Measurements from ENCODE around the gene MKS1.

The MKS1 gene

DNA sequence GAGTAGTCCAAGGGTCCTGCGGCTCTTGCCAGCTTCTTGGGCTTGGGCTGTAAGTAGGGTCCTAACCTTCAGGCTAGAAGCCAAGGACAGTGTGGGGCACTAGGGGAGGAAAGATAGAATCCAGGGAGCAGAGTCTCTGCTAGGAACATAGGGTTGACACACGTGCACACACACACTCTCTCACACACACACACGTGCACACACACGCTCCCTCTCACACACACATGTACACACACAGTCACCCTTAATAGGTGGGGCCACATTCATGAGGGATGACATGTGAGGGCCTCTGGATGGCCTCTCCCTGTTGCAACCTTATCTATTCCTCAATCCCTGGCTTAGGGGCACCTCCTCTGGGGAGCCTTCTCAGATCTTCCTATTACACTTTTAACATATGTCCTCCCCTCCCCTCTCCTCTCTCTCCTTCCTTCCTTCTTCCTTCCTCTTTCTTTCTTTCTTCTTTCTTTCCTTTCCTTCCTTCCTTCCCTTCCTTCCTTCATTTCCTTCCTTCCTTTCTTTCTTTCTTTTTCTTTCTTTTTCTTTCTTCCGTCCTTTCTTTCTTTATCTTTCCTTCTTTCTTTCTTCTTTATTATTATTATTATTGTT, 23.4 kb downstream of the MKS1 start:
- no peak overlapping the region for H3K27ac ChIP-seq (ENCODE audit: low read length)
- H3K4me3 ChIP-seq (ENCODE audit: low read length), result no peak overlapping the region
- H3K9me3 ChIP-seq (ENCODE audit: insufficient read depth, low read depth, low read length), result no peaks in the 10 kb centered on the region
- no peak overlapping the region for H3K9ac ChIP-seq (ENCODE audit: low read depth, low read length)
- H3K27me3 ChIP-seq (ENCODE audit: insufficient read depth, low read length), result peaks cover 13% of the 10 kb centered on the region
- no peaks in the 10 kb centered on the region for H3K4me1 ChIP-seq (ENCODE audit: insufficient read depth, low read length)
- no peaks in the 10 kb centered on the region for H3K36me3 ChIP-seq (ENCODE audit: insufficient read depth, low read depth, low read length)

DNA sequence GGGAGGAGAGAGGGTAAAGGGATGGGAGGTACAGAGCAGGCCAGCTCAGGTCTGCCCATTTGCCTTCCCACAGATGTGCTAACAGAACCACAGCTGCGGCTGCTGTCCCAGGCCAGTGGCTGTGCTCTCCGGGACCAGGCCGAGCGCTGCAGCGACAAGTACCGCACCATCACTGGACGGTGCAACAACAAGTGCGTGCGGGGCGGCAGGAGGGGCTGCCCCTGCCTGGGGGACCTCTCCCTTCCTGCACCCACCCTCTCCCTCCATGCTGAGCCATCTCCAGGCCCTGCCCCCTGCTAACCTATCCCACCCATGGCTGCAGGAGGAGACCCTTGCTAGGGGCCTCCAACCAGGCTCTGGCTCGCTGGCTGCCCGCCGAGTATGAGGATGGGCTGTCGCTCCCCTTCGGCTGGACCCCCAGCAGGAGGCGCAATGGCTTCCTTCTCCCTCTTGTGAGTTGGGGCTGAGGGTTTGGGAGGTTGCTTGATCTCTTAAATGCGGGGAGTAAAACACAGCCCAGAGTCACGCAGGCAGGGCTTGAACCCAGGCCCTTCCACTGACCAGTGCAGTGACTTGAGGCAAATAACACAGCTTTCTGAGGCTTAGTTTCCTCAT, 25.3 kb downstream of the MKS1 start:
- Histone ChIP-seq H3K4me3 (ENCODE audit: low read length) (no peak overlapping the region), H3K27me3 (ENCODE audit: insufficient read depth, low read length) (peaks cover 5% of the 10 kb centered on the region; the same call in 1 of the 2 replicates), H3K4me1 (ENCODE audit: insufficient read depth, low read length) (no peaks in the 10 kb centered on the region), H3K9ac (ENCODE audit: low read depth, low read length) (no peak overlapping the region), H3K9me3 (ENCODE audit: insufficient read depth, low read depth, low read length) (no peaks in the 10 kb centered on the region), H3K36me3 (ENCODE audit: insufficient read depth, low read depth, low read length) (no peaks in the 10 kb centered on the region), H3K27ac (ENCODE audit: low read length) (no peak overlapping the region)

DNA sequence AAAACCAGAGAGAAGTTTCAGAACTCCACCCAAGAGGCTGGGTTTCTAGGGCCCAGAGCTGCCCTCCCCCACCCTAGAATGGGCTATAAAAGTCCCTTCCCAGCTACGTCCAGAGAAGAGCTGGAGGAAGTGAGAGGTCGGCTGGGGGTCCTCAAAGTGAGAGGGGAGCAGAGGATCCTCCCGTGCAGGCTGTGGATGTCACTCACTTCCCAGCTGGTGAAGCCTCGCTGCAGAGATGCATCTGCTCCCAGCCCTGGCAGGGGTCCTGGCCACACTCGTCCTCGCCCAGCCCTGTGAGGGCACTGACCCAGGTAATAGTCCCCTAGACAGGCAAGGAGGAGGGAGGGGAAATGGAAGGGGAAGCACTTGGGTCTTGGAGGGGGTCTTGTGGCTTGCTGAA, 26.4 kb downstream of the MKS1 start, which contains the start of gene EPX:
Gene EPX (plus strand): TSS at position 115 of the 400 bp plus-strand sequence. CDS start 121 bp downstream, at position 236.
- Histone ChIP-seq H3K27ac (ENCODE audit: low read length) (no peak within 1 kb of the TSS), H3K36me3 (ENCODE audit: insufficient read depth, low read depth, low read length) (no peaks in the 10 kb centered on the region), H3K9ac (ENCODE audit: low read depth, low read length) (no peak within 1 kb of the TSS), H3K4me3 (ENCODE audit: low read length) (no peak within 1 kb of the TSS), H3K27me3 (ENCODE audit: insufficient read depth, low read length) (no peaks in the 10 kb centered on the region; the same call in 1 of the 2 replicates), H3K4me1 (ENCODE audit: insufficient read depth, low read length) (no peaks in the 10 kb centered on the region), H3K9me3 (ENCODE audit: insufficient read depth, low read depth, low read length) (no peaks in the 10 kb centered on the region)

DNA sequence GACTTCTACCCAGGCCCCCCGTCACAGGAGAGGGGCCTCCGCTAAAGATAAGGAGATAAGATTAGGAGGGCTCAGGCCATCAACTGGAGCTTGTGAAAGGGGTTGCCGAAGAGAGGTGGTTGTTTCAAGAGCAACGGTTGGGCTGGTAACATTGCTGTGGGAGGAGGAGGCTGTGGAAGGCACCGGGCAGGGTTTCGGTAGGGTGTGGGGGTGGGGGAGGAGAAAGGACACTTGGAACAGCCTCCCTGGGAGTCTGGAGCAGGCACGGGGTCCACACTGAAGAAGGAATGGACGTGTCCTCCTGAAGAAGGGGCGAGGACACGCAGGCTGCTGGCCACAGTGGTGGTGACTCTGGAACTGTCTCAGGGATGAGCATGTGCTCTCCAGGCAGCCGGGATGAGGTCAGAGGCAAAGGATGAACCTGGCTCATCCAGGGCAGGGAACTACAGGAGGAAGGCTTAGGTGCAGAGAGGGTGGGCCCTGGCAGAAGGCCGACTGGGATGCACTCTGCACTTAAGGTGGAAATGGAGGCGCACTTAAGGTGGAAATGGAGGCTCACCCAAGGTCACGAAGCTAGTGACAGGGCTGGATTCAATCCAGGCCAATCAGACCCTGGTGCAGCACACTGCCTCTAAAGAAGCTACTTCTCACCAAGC, 27.7 kb downstream of the MKS1 start:
- Histone ChIP-seq H3K9me3 (ENCODE audit: insufficient read depth, low read depth, low read length) (no peaks in the 10 kb centered on the region), H3K36me3 (ENCODE audit: insufficient read depth, low read depth, low read length) (no peaks in the 10 kb centered on the region), H3K27ac (ENCODE audit: low read length) (no peak overlapping the region), H3K9ac (ENCODE audit: low read depth, low read length) (no peak overlapping the region), H3K4me3 (ENCODE audit: low read length) (no peak overlapping the region), H3K27me3 (ENCODE audit: insufficient read depth, low read length) (no peaks in the 10 kb centered on the region; the same call in 1 of the 2 replicates), H3K4me1 (ENCODE audit: insufficient read depth, low read length) (no peaks in the 10 kb centered on the region)

DNA sequence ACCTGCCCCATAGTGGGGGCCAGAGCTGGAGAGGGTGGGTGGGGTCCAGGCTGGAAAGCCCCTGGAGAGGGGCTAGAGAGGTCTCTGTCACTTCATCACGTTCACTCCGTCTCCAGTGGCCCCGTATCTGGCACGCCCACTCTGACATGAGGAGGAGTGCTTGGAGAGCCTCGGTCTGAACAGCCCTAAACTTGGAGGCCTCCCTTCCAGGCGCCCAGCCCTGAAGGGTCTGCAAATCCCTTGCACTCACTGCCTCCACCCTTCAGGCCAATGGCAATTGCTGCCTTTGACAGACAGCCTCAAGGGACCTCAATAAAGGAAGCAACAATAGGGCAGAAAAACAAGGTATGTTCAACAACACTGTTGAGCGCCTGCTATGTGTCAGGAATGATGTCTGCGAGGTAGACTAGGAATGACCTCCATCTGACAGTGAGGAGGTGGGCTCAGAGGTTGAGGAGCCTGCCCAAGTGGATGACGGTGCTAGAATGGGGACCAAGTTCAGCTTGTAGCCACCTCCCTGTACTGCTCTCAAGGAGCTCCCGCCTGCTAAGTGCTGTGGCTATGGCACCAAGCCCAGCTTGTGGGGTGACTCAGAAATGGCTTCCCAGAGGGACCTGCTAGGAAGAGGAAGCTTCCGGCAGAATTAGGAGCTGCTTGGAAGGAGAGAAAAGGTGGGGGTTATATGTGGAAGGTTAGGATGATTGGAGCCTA, 29.5 kb downstream of the MKS1 start:
- H3K9ac ChIP-seq (ENCODE audit: low read depth, low read length), result no peak overlapping the region
- H3K4me3 ChIP-seq (ENCODE audit: low read length), result no peak overlapping the region
- no peaks in the 10 kb centered on the region for H3K36me3 ChIP-seq (ENCODE audit: insufficient read depth, low read depth, low read length)
- H3K4me1 ChIP-seq (ENCODE audit: insufficient read depth, low read length), result no peaks in the 10 kb centered on the region
- H3K27ac ChIP-seq (ENCODE audit: low read length), result no peak overlapping the region
- no peaks in the 10 kb centered on the region; the same call in 1 of the 2 replicates for H3K27me3 ChIP-seq (ENCODE audit: insufficient read depth, low read length)
- H3K9me3 ChIP-seq (ENCODE audit: insufficient read depth, low read depth, low read length), result no peaks in the 10 kb centered on the region

DNA sequence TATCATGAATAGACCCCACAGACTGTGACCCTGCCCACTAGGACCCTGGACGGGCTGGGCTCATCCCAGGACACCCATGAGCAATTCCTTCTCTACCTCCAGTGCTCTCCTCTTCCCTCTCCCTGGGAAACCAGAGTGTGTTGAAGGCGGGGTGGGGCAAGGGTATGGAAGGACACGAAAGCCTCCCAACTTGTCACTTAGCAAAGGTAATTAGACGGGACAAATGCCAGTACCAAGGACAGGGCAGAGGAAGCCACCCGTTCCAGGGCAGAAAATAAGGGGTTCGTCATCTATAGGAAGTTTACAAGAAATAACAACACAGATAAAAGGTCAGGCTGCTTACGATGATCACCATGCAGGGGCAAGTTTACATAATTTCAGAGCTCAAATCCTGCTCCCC, 31.4 kb downstream of the MKS1 start:
- no peaks in the 10 kb centered on the region for H3K4me1 ChIP-seq (ENCODE audit: insufficient read depth, low read length)
- no peak overlapping the region for H3K27ac ChIP-seq (ENCODE audit: low read length)
- H3K4me3 ChIP-seq (ENCODE audit: low read length), result no peak overlapping the region
- H3K36me3 ChIP-seq (ENCODE audit: insufficient read depth, low read depth, low read length), result no peaks in the 10 kb centered on the region
- no peak overlapping the region for H3K9ac ChIP-seq (ENCODE audit: low read depth, low read length)
- no peaks in the 10 kb centered on the region for H3K9me3 ChIP-seq (ENCODE audit: insufficient read depth, low read depth, low read length)
- no peaks in the 10 kb centered on the region; the same call in 1 of the 2 replicates for H3K27me3 ChIP-seq (ENCODE audit: insufficient read depth, low read length)

DNA sequence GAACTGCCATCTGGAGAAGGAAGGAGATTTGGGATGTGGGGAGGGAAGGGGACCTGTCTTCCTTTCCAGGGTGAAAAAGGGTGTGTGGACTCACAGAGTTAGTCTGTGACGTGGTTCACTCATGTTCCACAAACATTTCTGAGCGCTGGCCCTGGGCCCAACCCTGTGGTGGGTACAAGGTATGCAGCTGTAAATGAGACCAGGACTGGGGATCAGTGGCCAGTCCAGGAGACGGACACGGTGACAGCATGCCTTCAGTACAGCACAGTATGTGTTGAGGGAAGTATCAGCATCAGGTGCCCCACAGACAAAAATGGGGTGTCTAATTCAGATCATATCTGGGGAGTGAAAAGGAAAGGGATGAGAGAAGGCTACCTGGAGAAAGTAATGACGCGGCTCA, 32.0 kb downstream of the MKS1 start:
- no peaks in the 10 kb centered on the region for H3K9me3 ChIP-seq (ENCODE audit: insufficient read depth, low read depth, low read length)
- no peak overlapping the region for H3K27ac ChIP-seq (ENCODE audit: low read length)
- H3K9ac ChIP-seq (ENCODE audit: low read depth, low read length), result no peak overlapping the region
- no peak overlapping the region for H3K4me3 ChIP-seq (ENCODE audit: low read length)
- H3K27me3 ChIP-seq (ENCODE audit: insufficient read depth, low read length), result no peaks in the 10 kb centered on the region; the same call in 1 of the 2 replicates
- H3K36me3 ChIP-seq (ENCODE audit: insufficient read depth, low read depth, low read length), result no peaks in the 10 kb centered on the region
- H3K4me1 ChIP-seq (ENCODE audit: insufficient read depth, low read length), result no peaks in the 10 kb centered on the region

DNA sequence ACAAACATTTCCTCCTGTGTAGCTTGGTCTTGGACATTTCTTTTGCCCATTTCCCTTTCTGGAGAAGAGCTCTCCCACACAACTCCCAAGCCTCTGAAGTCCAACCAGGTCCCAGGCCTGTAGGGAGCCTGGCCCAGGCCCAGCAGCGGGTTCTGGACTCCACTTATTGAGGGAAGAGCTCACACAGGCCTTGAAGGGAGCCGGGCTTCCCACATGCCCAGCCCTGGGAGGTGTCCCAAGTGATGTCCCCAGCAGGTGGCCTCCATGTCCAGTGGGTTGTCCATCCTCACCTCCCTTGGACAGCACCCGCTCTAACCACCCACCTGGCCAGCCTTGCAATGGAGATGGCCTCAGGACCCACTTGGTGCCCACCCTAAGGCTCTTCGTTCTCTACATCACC, 32.5 kb downstream of the MKS1 start:
- Histone ChIP-seq H3K36me3 (ENCODE audit: insufficient read depth, low read depth, low read length) (no peaks in the 10 kb centered on the region), H3K4me3 (ENCODE audit: low read length) (no peak overlapping the region), H3K9ac (ENCODE audit: low read depth, low read length) (no peak overlapping the region), H3K27ac (ENCODE audit: low read length) (no peak overlapping the region), H3K9me3 (ENCODE audit: insufficient read depth, low read depth, low read length) (no peaks in the 10 kb centered on the region), H3K27me3 (ENCODE audit: insufficient read depth, low read length) (no peaks in the 10 kb centered on the region; the same call in 1 of the 2 replicates), H3K4me1 (ENCODE audit: insufficient read depth, low read length) (no peaks in the 10 kb centered on the region)

DNA sequence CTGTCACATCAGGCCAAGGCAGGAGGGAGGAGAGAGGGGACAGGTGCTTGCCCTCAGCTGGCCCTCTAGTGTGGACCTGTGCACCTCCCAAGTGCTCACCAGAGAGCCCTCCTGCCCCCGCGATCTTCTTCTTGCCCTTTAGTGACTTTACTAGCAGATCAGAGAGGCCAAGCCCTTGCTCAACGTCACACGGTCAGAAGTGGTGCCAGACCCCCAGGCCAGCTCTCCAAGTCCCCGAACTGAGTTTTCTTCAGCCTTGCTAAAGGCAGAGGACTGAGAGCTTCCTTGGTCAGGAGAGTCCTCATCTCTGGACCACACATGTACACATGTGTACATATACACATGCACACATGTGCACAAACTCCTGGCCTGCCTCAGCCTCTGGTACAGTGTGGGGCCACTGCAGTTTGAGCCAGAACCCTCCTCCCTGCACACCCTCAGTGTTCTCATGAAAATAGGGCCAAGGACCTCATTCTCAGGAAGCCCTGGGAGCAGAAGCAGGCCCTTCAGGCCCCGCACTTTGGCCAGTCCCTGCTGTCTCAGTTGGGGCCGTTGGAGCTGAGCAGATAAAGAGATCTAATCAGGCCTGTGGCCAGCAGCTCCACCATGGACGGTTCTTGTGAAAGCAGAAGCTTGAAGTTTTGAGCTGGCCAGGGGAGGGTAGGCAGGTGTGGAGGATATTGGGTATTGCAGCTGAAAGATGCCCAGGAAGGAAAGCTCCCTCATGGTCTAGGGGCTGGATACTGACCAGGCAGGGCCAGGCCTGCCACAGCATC, 33.9 kb downstream of the MKS1 start:
- no peaks in the 10 kb centered on the region for H3K9me3 ChIP-seq (ENCODE audit: insufficient read depth, low read depth, low read length)
- no peak overlapping the region for H3K27ac ChIP-seq (ENCODE audit: low read length)
- H3K27me3 ChIP-seq (ENCODE audit: insufficient read depth, low read length), result no peaks in the 10 kb centered on the region; the same call in 1 of the 2 replicates
- H3K36me3 ChIP-seq (ENCODE audit: insufficient read depth, low read depth, low read length), result no peaks in the 10 kb centered on the region
- H3K4me1 ChIP-seq (ENCODE audit: insufficient read depth, low read length), result no peaks in the 10 kb centered on the region
- no peak overlapping the region for H3K4me3 ChIP-seq (ENCODE audit: low read length)
- no peak overlapping the region for H3K9ac ChIP-seq (ENCODE audit: low read depth, low read length)

DNA sequence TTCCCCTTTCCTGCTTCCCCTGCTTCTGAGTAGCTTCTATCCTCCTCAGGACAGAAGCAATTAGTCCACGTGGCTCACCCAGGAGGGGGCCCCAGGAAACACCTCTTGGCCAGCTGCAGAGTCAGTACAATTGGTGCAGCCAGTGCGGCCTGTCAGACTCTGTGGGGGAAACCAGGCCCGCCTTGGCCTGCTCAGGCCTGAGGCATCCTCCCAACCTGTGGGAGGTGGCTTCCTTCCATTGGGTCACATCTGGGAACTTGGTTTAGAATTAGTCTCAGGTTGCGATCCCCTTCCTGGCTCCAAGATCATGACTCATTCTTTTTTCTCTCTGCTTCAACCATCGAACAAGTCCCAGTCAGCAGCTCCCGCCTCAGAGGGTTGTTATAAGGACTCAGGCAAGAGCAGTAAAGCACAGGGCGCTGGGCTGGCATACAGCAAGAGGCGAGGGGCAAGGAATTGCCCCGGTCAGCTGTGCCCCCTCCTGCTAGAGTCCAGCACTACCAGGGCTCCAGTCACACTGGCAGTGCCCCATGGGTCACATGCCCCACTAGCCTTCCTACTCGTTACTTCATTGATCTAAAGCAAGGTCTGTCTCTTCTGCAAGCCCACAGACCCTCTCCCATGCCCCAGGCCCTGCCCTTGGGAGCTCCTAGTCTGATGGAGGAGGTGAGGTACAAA, 34.6 kb downstream of the MKS1 start:
- Histone ChIP-seq H3K9ac (ENCODE audit: low read depth, low read length) (no peak overlapping the region), H3K9me3 (ENCODE audit: insufficient read depth, low read depth, low read length) (no peaks in the 10 kb centered on the region), H3K4me1 (ENCODE audit: insufficient read depth, low read length) (no peaks in the 10 kb centered on the region), H3K27me3 (ENCODE audit: insufficient read depth, low read length) (no peaks in the 10 kb centered on the region; the same call in 1 of the 2 replicates), H3K4me3 (ENCODE audit: low read length) (no peak overlapping the region), H3K36me3 (ENCODE audit: insufficient read depth, low read depth, low read length) (no peaks in the 10 kb centered on the region), H3K27ac (ENCODE audit: low read length) (no peak overlapping the region)

DNA sequence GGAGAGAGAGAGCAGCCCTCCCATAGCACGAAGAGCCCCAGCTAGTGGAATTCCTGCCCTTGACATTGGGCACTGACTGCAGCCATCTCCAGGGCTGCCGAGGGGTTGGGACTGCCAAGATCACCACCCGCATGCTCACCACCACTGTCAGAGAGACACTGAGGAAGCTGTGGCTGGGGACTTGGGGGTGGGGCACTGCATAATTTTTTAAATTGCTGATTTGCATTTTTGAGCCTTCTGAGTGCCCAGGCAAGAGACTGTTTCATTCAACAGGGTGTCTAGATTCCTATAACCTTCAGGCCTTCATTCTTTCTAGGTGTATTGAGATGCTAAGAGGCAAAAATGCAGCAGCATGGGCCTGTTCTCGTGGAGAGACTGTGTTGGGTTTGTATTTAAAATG, 35.5 kb downstream of the MKS1 start:
- no peaks in the 10 kb centered on the region for H3K4me1 ChIP-seq (ENCODE audit: insufficient read depth, low read length)
- H3K36me3 ChIP-seq (ENCODE audit: insufficient read depth, low read depth, low read length), result no peaks in the 10 kb centered on the region
- no peaks in the 10 kb centered on the region; the same call in 1 of the 2 replicates for H3K27me3 ChIP-seq (ENCODE audit: insufficient read depth, low read length)
- H3K27ac ChIP-seq (ENCODE audit: low read length), result no peak overlapping the region
- no peaks in the 10 kb centered on the region for H3K9me3 ChIP-seq (ENCODE audit: insufficient read depth, low read depth, low read length)
- H3K4me3 ChIP-seq (ENCODE audit: low read length), result no peak overlapping the region
- no peak overlapping the region for H3K9ac ChIP-seq (ENCODE audit: low read depth, low read length)

Measured in iPS-20b (cell line).